HG02852 (cell line): ENCODE measurements around the gene LENEP.

Source experiments
- ATAC-seq: cut with Tn5 transposase; IDR thresholded peaks from one replicate; pipeline ENCODE4 v1.9.1; 2021; ENCODE audit warnings: mild to moderate bottlenecking, moderate library complexity; ENCODE audit not compliant: unreplicated experiment

Gene LENEP

GRCh38 chr1:155026154-155026553 is 32.8 kb downstream of the LENEP start:
- no peak for ATAC-seq

- no peak for ATAC-seq
Measured at GRCh38 chr1:155026588-155026987, 33.2 kb downstream of the LENEP start.

GRCh38 chr1:155029513-155030242 is 36.3 kb downstream of the LENEP start:
- no peak for ATAC-seq

GRCh38 chr1:155030243-155030795 is 36.9 kb downstream of the LENEP start:
- ATAC-seq = no peak

GRCh38 chr1:155030899-155031298 is 37.5 kb downstream of the LENEP start:
- no peak for ATAC-seq

GRCh38 chr1:155032886-155033285 is 39.5 kb downstream of the LENEP start:
- no peak for ATAC-seq

GRCh38 chr1:155033524-155033923 is 40.1 kb downstream of the LENEP start, which contains the start of the genes DCST1 and DCST2:
TSS of gene DCST1 (plus strand) at chr1:155033824. CDS start at chr1:155034037, 213 bp downstream.
TSS of gene DCST2 (minus strand) at chr1:155033781. CDS start at chr1:155033701, 80 bp downstream.
- ATAC-seq = no peak

GRCh38 chr1:155034318-155035208 is 41.2 kb downstream of the LENEP start:
- ATAC-seq = no peak

- ATAC-seq = no peak
Measured at GRCh38 chr1:155035936-155036335, 42.5 kb downstream of the LENEP start.

GRCh38 chr1:155037043-155037442 is 43.7 kb downstream of the LENEP start:
- ATAC-seq = no peak

GRCh38 chr1:155037851-155038441 is 44.6 kb downstream of the LENEP start:
- ATAC-seq = no peak

- ATAC-seq = no peak
Measured at GRCh38 chr1:155038602-155039307, 45.4 kb downstream of the LENEP start.

- ATAC-seq = no peak
Measured at GRCh38 chr1:155039308-155039669, 45.9 kb downstream of the LENEP start.

GRCh38 chr1:155040358-155041093 is 47.1 kb downstream of the LENEP start:
- no peak for ATAC-seq

GRCh38 chr1:155042789-155043188 is 49.4 kb downstream of the LENEP start:
- ATAC-seq = no peak

GRCh38 chr1:155043301-155043702 is 49.9 kb downstream of the LENEP start:
- no peak for ATAC-seq

GRCh38 chr1:155043793-155044192 is 50.4 kb downstream of the LENEP start:
- ATAC-seq = no peak
